PC-3 (cell line): Measurements from ENCODE around the gene COX5A. TPM values are rescaled to one million over a fixed set of nuclear protein-coding genes. Genes with fewer than 3 reads are reported as not detected.
"Not testable (repeated sequence)": the region's sequence is repeated elsewhere in the genome, so short reads cannot be mapped to it uniquely, and the experiment has no call there.

Source experiments
- ATAC-seq: fragments of 200-7000 bp; cut with Tn5 transposase; 2 replicates; pipeline ENCODE4 v1.9.1; 2020; ENCODE audit warnings: mild to moderate bottlenecking, moderate library complexity
- BruUV-seq: library from RNA; stranded (reverse); fragments of 400-500 nt; replicated peaks from 2 replicates; lab custom pipeline; 2021; lab: Mats Ljungman, UMichigan
- CTCF ChIA-PET: fragments of 300-600 bp; sonication (Branson Sonifier 250); formaldehyde crosslinking; loops from one replicate; lab custom pipeline; 2022; ENCODE audit warnings: antibody characterized with exemption; lab: Charles Lee
- POLR2A ChIA-PET: fragments of 300-600 bp; sonication (Branson Sonifier 250); formaldehyde crosslinking; loops from one replicate; lab custom pipeline; 2022; ENCODE audit warnings: antibody characterized with exemption; ENCODE audit not compliant: unreplicated experiment; lab: Charles Lee
- DNase-seq: peaks from one replicate; pipeline ENCODE4 v3.0.0-alpha.2; 2015
- H2AFZ ChIP-seq: fragments of 300-600 bp; sonication (generic); 2 replicates; pipeline ENCODE4 v1.6.0; 2016; ENCODE audit warnings: antibody characterized with exemption, low read length
- H3F3A ChIP-seq: fragments of 300-600 bp; sonication (generic); one replicate; pipeline ENCODE4 v1.6.0; 2017; ENCODE audit warnings: antibody characterized with exemption, low read length, control low read depth, mild to moderate bottlenecking; ENCODE audit not compliant: unreplicated experiment
- H3K27ac ChIP-seq: fragments of 300-600 bp; sonication (generic); 2 replicates; pipeline ENCODE4 v1.5.1; 2016; ENCODE audit warnings: mild to moderate bottlenecking, low read length
- H3K27me3 ChIP-seq: fragments of 300-600 bp; sonication (generic); 2 replicates; pipeline ENCODE4 v1.6.1; 2016; ENCODE audit warnings: low read length, mixed read lengths
- H3K36me3 ChIP-seq: fragments of 300-600 bp; sonication (generic); 2 replicates; pipeline ENCODE4 v1.6.1; 2016; ENCODE audit warnings: low read depth, mixed run types, low read length, mixed read lengths
- H3K4me1 ChIP-seq: fragments of 300-600 bp; sonication (generic); 2 replicates; pipeline ENCODE4 v1.5.1; 2016; ENCODE audit warnings: low read length; ENCODE audit not compliant: insufficient read depth
- H3K4me2 ChIP-seq: fragments of 300-600 bp; sonication (generic); 2 replicates; pipeline ENCODE4 v1.6.0; 2016; ENCODE audit warnings: low read length
- H3K4me3 ChIP-seq: fragments of 300-600 bp; sonication (generic); 2 replicates; pipeline ENCODE4 v1.5.1; 2016; ENCODE audit warnings: mild to moderate bottlenecking, low read length, mixed read lengths
- H3K79me2 ChIP-seq: fragments of 300-600 bp; sonication (generic); 2 replicates; pipeline ENCODE4 v1.6.1; 2017; ENCODE audit warnings: low read length, mixed read lengths
- H3K9ac ChIP-seq: fragments of 300-600 bp; sonication (generic); 2 replicates; pipeline ENCODE4 v1.6.0; 2016; ENCODE audit warnings: mild to moderate bottlenecking, low read length
- H3K9me2 ChIP-seq: fragments of 300-600 bp; sonication (generic); replicated peaks from 2 replicates; pipeline ENCODE4 v1.6.1; 2016; ENCODE audit warnings: mixed run types, low read length, mixed read lengths
- H3K9me3 ChIP-seq: fragments of 300-600 bp; sonication (generic); 2 replicates; pipeline ENCODE4 v1.6.1; 2016; ENCODE audit warnings: low read length, mixed read lengths
- H4K20me1 ChIP-seq: fragments of 300-600 bp; sonication (generic); 2 replicates; pipeline ENCODE4 v1.6.1; 2016; ENCODE audit warnings: low read length, mixed read lengths
- CTCF ChIP-seq: fragments of 300-600 bp; sonication (generic); conservative IDR thresholded peaks from 2 replicates; pipeline ENCODE4 v1.5.1; 2017; ENCODE audit warnings: antibody characterized with exemption, low read depth, mild to moderate bottlenecking, low read length
- EZH2 ChIP-seq: fragments of 300-600 bp; sonication (generic); IDR thresholded peaks from one replicate; pipeline ENCODE4 v1.6.1; 2017; ENCODE audit warnings: antibody characterized with exemption, mild to moderate bottlenecking, low read length; ENCODE audit not compliant: unreplicated experiment
- EZH2phosphoT487 ChIP-seq: fragments of 300-600 bp; sonication (generic); IDR thresholded peaks from 2 replicates; pipeline ENCODE4 v1.6.1; 2018; ENCODE audit warnings: mild to moderate bottlenecking, antibody characterized with exemption, low read length, borderline replicate concordance
- intact Hi-C: fragments of 100-400 bp; cut with micrococcal nuclease; formaldehyde crosslinking; loops from 2 replicates; pipeline ENCODE4 v1.9.0; 2023
- total RNA-seq: library from RNA; depleted of rRNA; stranded (reverse); fragments of >200 nt; gene quantifications from 2 replicates; pipeline ENCODE4 v1.2.3, GENCODE V29; 2014

COX5A gene
- total RNA-seq, 1 experiment from 2014 or later: 145 TPM

GRCh38 chr15:74897300-74897701 lies 40.6 kb downstream of the COX5A start:
- BruUV-seq: no TSS peak
- Histone ChIP-seq H3K36me3 (peaks cover 21% of the 10 kb centered on the region; the same call in 1 of the 2 replicates), H3K4me2 (no peak overlapping the region), H3K79me2 (no peaks in the 10 kb centered on the region), H3K4me3 (no peak overlapping the region), H3K27ac (no peak overlapping the region), H4K20me1 (no peaks in the 10 kb centered on the region), H3K9me3 (no peaks in the 10 kb centered on the region), H3K4me1 (peaks cover 15% of the 10 kb centered on the region), H3K27me3 (no peaks in the 10 kb centered on the region), H3K9ac (no peak overlapping the region), H3K9me2 (no peaks in the 10 kb centered on the region), H2AFZ (no peak overlapping the region), H3F3A (peaks cover 4% of the 10 kb centered on the region)
- no peak for DNase-seq
- no peak for ATAC-seq
- ChIA-PET CTCF (no interaction called here), POLR2A (no interaction called here)
- TF ChIP-seq EZH2phosphoT487 (no peak), CTCF (no peak), EZH2 (no peak)
- intact Hi-C loops: no loop called here

GRCh38 chr15:74896316-74896715 lies 41.6 kb downstream of the COX5A start:
- peaks cover 1% of the 10 kb centered on the region for H3K79me2 ChIP-seq
- H2AFZ ChIP-seq: no peak overlapping the region
- H3K27ac ChIP-seq: no peak overlapping the region
- no peak overlapping the region for H3K9ac ChIP-seq
- H3K36me3 ChIP-seq: peaks cover 24% of the 10 kb centered on the region; the same call in 1 of the 2 replicates
- TF ChIP-seq CTCF: no peak
- no peak overlapping the region for H3K4me2 ChIP-seq
- BruUV-seq: no TSS peak
- DNase-seq (no peak), ATAC-seq (no peak)
- no peaks in the 10 kb centered on the region for H3K27me3 ChIP-seq
- no peaks in the 10 kb centered on the region for H3K9me3 ChIP-seq
- intact Hi-C loops: no loop called here
- H4K20me1 ChIP-seq: no peaks in the 10 kb centered on the region
- H3F3A ChIP-seq: no peaks in the 10 kb centered on the region
- H3K4me1 ChIP-seq: peaks cover 20% of the 10 kb centered on the region
- CTCF ChIA-PET: no interaction called here
- POLR2A ChIA-PET: no interaction called here
- no peak overlapping the region for H3K4me3 ChIP-seq
- no peaks in the 10 kb centered on the region for H3K9me2 ChIP-seq

GRCh38 chr15:74895830-74896229 lies 42.0 kb downstream of the COX5A start:
- Histone ChIP-seq H3K4me2 (no peak overlapping the region), H3K27me3 (no peaks in the 10 kb centered on the region), H3K36me3 (peaks cover 23% of the 10 kb centered on the region; the same call in 1 of the 2 replicates), H2AFZ (no peak overlapping the region), H3K9me2 (no peaks in the 10 kb centered on the region), H3K9me3 (no peaks in the 10 kb centered on the region), H3K4me1 (peaks cover 24% of the 10 kb centered on the region), H3K4me3 (no peak overlapping the region), H3K9ac (no peak overlapping the region), H3F3A (no peaks in the 10 kb centered on the region), H4K20me1 (no peaks in the 10 kb centered on the region), H3K27ac (no peak overlapping the region), H3K79me2 (peaks cover 6% of the 10 kb centered on the region)
- BruUV-seq: no TSS peak
- ATAC-seq (no peak), DNase-seq (no peak)
- POLR2A ChIA-PET: no interaction called here
- intact Hi-C loops: no loop called here
- TF ChIP-seq CTCF (no peak), EZH2 (no peak), EZH2phosphoT487 (no peak)
- CTCF ChIA-PET: no interaction called here

DNA sequence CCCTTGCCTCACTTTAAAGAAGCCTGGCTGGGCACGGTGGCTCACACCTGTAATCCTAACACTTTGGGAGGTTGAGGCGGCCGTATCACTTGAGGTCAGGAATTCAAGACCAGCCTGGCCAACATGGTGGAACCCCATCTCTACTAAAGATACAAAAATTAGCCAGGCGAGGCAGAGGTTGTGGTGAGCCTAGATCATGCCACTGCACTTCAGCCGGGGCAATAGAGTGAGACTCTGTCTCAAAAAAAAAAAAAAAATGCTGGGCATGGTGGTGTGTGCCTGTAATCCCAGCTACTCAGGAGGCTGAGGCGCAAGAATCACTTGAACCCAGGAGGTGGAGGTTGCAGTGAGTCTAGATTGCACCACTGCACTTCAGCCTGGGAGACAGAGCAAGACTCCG lies 43.5 kb downstream of the COX5A start:
- intact Hi-C loops, H3K27me3 ChIP-seq, CTCF ChIA-PET, ATAC-seq, H3K4me3 ChIP-seq, H3K27ac ChIP-seq, H4K20me1 ChIP-seq, H3K9me3 ChIP-seq, POLR2A ChIA-PET, DNase-seq, BruUV-seq, H3K4me2 ChIP-seq, H2AFZ ChIP-seq, H3F3A ChIP-seq, H3K9me2 ChIP-seq, H3K9ac ChIP-seq: not testable (repeated sequence)
- Histone ChIP-seq H3K79me2 (peaks cover 16% of the 10 kb centered on the region), H3K36me3 (peaks cover 12% of the 10 kb centered on the region; the same call in 1 of the 2 replicates), H3K4me1 (peaks cover 33% of the 10 kb centered on the region)
